Raji (cell line): ENCODE data around the gene SRSF6.

Experiments used
- POLR2A ChIP-seq: IDR thresholded peaks from 2 replicates; pipeline ENCODE4 v1.6.1; 2011; ENCODE audit warnings: low read depth, low read length, control low read depth; ENCODE audit not compliant: insufficient read depth

Gene SRSF6

DNA sequence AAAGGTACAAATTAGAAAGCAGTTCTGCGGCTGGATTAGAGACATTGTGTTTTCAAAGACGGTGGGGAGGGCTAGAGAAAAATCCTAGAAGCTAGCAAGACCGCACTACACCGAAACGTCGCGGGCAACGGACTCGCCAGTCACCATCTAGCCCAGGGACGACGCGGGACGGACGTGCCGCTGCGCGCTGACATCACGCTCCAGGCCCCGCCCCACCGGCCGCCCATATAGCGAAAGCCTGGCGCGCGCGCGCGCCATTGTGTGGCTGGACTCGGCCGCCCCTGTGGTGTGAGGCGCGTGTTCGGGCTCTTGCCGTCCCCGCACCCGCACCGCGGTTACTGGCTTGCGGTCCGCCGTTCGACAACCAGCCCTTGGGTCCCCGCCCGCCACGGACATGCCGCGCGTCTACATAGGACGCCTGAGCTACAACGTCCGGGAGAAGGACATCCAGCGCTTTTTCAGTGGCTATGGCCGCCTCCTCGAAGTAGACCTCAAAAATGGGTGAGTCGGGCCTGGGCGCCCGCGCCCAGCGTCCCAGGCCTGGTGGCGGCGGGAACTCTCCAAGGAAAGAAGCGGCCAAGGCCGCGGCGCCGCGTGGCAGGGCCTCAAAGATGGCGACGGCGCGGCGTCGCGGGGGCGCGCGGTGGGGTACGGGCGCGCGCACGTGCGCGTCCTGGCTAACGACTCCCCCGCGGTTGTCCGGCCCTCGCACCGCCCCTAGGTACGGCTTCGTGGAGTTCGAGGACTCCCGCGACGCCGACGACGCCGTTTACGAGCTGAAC is at the start of gene SRSF6:
SRSF6 (plus strand) TSS at position 257 of the 782 bp plus-strand sequence; CDS start at position 395, 138 bp downstream.
- TF ChIP-seq POLR2A, result peak; percentile 97

DNA sequence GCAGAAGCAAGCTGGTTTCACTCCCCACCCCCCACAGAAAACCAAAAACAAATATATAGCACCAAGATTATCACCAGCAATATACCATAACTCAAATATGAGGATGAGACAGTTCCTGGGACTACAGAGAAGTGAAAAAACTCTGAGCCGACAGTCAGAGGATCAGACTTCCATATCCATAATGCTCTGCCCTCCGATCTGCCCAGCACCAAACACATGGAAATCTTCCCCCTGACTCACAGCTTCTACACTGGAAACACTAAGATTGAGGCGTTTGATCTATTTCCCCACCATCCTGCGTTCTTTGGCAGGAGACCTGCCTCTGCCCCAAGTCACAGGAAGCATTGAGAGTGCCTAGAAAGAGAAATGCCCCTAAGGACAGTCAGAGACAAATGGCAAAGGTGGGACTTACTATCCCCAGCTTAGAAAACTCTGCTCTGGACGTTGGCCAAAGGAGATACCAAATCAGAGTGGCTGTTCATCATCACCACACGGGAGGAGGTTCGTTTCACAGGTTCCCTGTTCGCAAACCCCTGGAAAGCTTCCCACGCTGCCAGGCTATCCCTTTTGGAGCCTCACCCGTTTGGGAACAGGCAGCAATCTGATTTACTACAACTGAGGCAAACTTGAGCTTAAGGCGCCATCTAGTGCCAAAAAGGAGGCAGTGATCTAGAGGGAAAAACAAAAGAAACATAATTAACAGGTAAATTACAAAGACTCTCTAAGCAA is 48.7 kb upstream of the SRSF6 start:
- no peak for TF ChIP-seq POLR2A

DNA sequence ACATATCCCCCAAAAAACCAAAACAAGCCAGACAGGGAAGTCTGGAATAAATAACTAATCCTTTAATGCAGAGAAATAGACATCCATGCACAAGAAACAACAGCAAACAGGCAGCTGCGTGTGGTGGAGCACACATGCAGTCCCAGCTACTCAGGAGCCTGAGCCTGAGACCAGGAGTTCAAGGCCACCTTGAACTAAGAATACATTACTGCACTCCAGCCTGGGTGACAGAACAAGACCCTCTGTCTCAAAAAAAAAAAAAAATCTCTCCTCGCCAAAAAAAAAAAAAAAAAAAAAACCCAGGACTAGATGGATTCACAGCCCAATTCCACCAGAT is 48.2 kb upstream of the SRSF6 start:
- TF ChIP-seq POLR2A, result no peak

DNA sequence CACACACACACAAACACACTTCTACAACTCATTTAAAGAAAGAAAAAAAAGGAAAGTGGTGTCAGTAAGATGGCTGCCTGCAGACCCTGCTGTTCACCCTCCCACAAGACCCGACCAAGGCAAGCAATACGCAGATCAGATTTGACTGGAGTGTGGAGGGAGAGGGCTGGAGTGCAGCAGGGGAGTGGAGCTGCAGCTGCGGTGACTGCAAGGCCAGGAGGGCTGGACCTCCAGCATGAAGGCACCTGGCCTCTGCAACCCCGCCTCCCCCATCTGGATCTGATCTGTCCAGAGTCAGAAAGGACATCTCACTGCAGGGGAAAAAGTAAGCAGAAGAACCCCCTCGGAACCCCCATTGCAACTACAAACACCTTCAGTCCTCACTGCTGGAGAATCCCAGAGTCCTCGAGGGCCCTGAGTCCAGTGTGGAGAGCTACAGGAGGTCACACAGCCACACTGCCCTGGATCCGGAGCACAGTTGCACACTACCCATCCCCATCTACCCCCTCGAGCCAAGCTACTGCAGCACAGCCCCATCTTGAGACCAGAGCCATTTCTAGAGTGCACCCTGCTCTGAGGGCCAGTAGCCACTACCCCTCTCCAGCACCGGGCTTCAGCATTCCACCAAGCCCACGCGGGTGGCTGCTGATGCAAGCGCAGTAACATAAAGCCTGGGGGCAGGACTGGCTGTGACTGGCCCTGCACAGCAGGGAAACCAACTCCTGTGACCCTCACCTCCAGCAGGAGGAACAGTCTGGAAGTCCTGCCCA is 41.9 kb upstream of the SRSF6 start:
- no peak for TF ChIP-seq POLR2A

DNA sequence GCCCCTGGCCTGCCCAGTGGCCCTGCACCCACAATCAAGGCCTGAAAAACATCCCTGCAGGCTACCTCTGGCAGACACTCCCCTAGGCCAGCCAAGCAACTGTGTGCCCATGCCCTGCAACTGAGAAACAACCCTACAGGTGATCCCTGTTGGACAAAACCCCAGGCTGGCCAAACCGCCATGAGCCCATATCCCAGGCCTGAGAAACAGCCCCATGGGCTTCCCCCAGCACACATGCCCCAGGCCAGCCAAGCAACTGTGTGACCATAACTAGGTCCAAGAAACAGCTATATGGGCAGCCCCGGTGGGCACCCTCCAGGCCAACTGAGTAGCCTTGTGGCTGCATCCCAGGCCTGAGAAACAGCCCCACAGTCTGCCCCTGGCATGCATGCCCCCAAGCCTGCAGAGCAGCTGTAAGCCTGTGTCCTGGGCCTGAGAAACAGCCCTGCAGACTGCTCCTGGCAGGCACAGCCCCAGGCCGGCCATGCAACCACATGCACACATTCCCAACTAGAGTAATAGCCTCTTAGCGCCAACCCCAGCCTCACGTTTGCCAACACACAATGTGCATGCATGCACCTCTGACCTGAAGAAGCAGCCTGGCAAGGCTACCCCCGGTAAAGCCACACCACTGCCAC is 41.0 kb upstream of the SRSF6 start:
- no peak for TF ChIP-seq POLR2A

DNA sequence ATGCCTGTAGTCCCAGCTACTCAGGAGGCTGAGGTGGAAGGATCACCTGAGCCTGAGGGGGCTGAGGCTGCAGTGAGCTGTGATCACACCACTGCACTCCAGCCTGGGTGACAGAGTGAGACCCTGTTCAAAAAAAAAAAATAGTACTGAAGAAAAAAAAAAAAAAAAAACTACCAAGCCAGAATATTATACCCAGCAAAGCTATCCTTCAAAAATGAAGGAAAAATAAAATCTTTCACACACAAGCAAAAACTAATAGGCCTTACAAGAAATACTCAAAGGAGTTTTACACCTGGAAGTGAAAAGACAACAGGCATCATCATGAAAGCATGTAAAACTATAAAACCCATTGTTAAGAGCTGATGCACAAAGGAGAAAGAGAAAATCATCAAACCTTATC is 37.5 kb upstream of the SRSF6 start:
- no peak for TF ChIP-seq POLR2A

DNA sequence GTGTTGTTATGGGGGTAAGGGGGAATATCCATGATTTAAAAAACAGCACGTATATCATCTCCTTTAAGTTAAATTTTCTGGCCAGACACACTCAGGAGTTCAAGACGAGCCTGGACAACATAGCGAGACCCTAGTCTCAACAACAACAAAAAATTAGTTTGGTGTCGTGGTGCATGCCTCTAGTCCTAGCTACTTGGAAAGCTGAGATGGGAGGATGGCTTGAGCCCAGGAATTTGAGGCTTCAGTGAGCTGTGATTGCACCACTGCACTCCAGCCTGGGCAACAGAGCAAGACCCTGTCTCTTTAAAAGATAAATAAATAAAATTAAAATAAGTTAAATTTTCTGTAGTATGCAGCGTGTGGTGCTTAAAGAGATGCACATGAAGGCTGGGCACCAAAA is 31.5 kb upstream of the SRSF6 start:
- no peak for TF ChIP-seq POLR2A

DNA sequence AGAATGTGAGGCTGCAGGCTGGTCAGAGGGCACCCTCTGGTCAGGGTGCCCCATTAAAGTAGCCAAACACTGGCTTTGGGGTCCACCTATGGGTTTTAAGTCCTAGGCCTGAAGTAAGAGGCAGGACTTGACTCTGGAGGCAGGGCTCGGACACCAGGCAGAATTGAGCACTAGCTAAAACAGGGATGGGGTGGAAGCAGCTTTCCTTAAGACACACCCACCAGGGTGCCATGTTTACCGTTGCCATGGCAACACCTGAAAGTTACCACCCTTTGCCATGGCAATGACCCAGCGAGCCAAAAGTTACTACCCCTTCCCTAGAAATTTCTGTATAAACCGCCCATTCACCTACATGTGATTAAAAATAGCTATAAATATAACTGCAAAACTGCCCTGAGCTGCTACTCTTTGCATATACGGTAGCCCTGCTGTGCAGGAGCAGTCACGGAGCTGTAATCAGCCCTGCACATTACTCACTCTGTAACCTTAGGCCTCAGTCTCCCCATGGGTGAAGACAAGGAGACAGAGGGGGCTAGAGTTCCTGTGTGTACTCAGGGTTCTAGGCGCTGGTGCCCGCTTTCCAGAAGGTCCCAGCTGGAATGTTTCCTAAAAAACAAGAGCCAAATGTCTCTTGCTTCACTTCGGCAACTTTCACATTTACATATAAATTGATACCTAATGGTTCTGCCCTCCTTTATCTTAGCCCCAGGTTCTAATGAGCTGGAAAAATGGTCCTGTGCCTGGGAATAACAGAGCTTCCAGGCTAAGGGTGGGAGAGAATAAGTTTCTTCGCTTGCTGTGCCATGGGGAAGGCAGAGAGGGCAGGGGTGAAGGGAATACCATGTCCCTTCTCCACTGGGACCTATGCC is 27.2 kb upstream of the SRSF6 start:
- TF ChIP-seq POLR2A, result no peak

DNA sequence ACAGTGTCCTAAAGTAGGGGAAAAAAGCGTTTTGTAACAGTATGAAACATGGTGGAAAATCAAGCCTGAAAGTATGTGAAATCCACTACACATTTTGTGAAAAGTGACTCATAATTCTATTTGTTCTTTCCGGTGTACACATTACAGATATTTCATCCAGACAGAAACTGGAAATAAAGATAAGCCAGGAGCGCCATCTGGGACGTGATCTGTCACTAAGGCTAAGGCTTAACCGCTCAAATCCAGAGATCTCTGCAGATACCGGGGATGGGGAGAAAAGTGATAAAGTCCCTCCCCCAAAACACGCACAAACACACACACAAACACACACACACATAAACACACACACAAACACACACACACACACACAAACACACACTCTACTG is 26.6 kb upstream of the SRSF6 start:
- no peak for TF ChIP-seq POLR2A

DNA sequence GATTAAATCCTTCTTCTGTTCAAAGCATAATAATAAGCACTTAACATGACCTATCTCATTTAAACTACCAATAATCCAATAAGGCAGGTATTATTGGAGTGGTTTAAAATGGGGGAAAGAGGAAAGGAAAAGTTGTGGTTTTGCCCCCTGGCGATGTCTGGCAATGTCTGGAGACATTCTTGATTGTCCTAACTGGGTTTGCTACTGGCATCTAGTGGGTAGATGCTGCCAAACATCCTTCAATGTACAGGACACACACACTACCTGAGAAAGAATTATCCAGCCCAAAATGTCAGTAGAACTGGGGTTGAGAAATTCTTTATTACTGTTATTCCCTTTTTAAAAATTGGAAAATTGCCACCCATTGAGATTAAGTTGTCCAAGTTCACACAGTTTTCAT is 25.2 kb upstream of the SRSF6 start:
- no peak for TF ChIP-seq POLR2A

DNA sequence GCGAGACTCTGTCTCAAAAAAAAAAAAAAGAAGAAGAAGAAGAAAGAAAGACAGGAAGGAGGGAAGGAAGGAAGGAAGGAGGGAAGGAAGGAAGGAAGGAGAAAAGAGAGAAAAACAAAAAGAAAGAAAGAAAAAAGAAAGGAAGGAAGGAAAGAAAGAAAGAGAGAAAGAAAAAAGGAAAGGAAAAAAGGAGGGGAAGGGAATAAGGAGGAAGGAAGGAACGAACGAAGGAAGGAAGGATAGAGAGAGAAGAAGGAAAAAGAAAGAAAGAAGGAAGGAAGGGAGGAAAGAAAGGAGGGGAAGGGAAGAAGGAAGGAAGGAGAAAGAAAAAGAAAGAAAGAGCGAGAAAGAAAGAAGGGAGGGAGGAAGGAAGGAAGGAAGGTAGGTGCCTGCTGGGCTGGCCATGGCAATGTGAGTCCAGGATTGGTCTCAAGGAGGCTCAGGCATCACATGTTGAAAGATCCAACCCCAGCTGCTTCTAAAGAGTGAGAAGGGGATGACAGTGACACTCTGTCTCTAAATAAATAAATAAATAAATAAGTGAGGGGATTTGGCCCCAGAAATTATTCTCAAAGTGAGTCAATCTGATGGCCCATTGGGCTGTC is 24.3 kb upstream of the SRSF6 start:
- no peak for TF ChIP-seq POLR2A

DNA sequence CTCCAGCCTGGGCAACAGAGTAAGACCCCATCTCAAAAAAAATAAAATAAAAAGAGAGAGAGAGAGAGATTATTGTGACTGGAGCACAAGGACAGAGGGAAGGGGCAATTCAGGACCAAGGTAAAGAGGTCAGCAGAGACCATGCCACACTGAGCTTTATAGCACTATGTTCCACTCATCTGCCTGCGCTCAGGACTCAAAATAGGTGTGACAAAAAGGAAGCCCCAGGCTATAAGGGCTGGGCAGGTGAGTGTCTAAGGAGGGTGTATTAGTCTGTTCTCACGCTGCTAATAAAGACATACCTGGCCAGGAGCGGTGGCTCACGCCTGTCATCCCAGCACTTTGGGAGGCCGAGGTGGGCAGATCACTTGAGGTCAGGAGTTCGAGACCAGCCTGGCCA is 23.1 kb upstream of the SRSF6 start:
- no peak for TF ChIP-seq POLR2A

DNA sequence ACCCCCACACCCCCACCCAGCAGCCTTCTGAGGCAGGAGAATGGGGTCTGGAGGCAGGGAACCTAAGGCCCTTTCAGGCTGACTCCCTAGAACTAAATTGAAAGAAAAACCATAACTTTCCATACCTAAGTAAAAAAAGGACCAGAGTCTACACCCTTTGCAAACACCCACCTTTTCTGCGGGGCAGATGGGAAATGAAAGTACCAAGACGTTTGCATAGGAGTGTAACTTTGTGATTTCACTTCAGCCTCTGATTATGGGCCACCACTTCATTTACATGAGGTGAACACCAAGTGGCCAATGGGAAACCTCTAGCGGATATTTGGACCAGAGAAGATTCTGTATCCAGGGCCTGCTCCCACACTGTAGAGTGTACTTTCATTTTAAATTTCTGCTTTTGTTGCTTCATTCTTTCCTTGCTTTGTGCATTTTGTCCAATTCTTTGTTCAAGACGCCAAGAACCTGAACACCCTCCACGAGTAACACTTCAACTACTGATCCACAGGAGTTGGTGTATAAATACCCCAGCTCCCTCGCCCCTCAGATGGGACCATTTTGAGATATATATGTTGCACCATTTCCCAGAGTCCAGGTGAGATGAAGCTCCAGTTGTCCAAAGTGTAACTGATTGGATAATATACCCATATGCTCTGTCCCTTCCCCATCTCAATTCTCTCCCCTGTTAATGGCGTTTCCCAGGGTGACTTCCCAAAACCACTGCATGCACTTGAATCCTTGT is 18.9 kb upstream of the SRSF6 start:
- TF ChIP-seq POLR2A, result no peak
